Activated naive CD8-positive, alpha-beta T cell treated with anti-CD3 and anti-CD28 coated beads, Interleukin-2, amount 10 ng/mL, durations not matched to agents 7 days and 5 days (primary cell): ENCODE data around the gene ZNF831. TPM values are rescaled to one million over a fixed set of nuclear protein-coding genes. Genes with fewer than 3 reads are reported as not detected.
A peak's percentile ranks its signal among the peaks of the same experiment; 100 is the strongest.

Source experiments
- ATAC-seq: fragments of 150-1000 bp; cut with Tn5 transposase; one replicate; pipeline ENCODE4 v1.10.0; 2021; ENCODE audit warnings: low read depth, moderate library complexity
- POLR2A ChIA-PET: fragments of 350-600 bp; sonication (Branson Sonifier 250); formaldehyde crosslinking; loops from one replicate; lab custom pipeline; 2021; ENCODE audit warnings: antibody characterized with exemption; lab: Charles Lee
- DNase-seq: peaks from one replicate; pipeline ENCODE4 v3.0.0; 2021
- H3K27ac Mint-ChIP-seq: one replicate; pipeline ENCODE4 v1.8.0; 2022; ENCODE audit warnings: mild to moderate bottlenecking, mixed read lengths
- H3K27me3 Mint-ChIP-seq: one replicate; pipeline ENCODE4 v1.8.0; 2022; ENCODE audit warnings: mild to moderate bottlenecking, moderate library complexity, mixed read lengths
- H3K36me3 Mint-ChIP-seq: one replicate; pipeline ENCODE4 v1.8.0; 2021; ENCODE audit warnings: mild to moderate bottlenecking, mixed read lengths
- H3K4me1 Mint-ChIP-seq: one replicate; pipeline ENCODE4 v1.8.0; 2021; ENCODE audit warnings: mixed read lengths
- H3K4me3 Mint-ChIP-seq: one replicate; pipeline ENCODE4 v1.8.0; 2022; ENCODE audit warnings: mild to moderate bottlenecking, moderate library complexity, mixed read lengths
- H3K9me3 Mint-ChIP-seq: one replicate; pipeline ENCODE4 v1.8.0; 2021; ENCODE audit warnings: mixed read lengths
- total RNA-seq, 2 experiments: library from RNA; stranded (reverse); gene quantifications; one replicate each; pipeline ENCODE4 v1.2.3, GENCODE V29; 2021

ZNF831 gene
- total RNA-seq, 2 experiments from 2014 or later, result 15.9 to 16.3 TPM

GRCh38 chr20:59125836-59126235, 37.8 kb upstream of the ZNF831 start:
- peaks cover 32% of the 10 kb centered on the region for H3K4me1 Mint-ChIP-seq
- ATAC-seq, result no peak
- peaks cover 5% of the 10 kb centered on the region for H3K36me3 Mint-ChIP-seq
- peaks cover 2% of the 10 kb centered on the region for H3K9me3 Mint-ChIP-seq
- H3K27ac Mint-ChIP-seq, result no peak overlapping the region
- H3K27me3 Mint-ChIP-seq, result peaks cover 2% of the 10 kb centered on the region
- DNase-seq, result no peak
- H3K4me3 Mint-ChIP-seq, result no peak overlapping the region
- POLR2A ChIA-PET, result interaction anchor here (6.3 kb wide), 1 partner anchor 39 kb away, joined by 39 read pairs; the partner anchor contains the start of gene ZNF831

GRCh38 chr20:59127839-59128238, 35.8 kb upstream of the ZNF831 start:
- peaks cover 1% of the 10 kb centered on the region for H3K36me3 Mint-ChIP-seq
- peaks cover 2% of the 10 kb centered on the region for H3K27me3 Mint-ChIP-seq
- H3K27ac Mint-ChIP-seq, result no peak overlapping the region
- POLR2A ChIA-PET, result no interaction called here
- no peak overlapping the region for H3K4me3 Mint-ChIP-seq
- H3K9me3 Mint-ChIP-seq, result no peaks in the 10 kb centered on the region
- DNase-seq (no peak), ATAC-seq (no peak)
- H3K4me1 Mint-ChIP-seq, result peaks cover 16% of the 10 kb centered on the region

GRCh38 chr20:59131551-59132285, 31.9 kb upstream of the ZNF831 start:
- no peak for ATAC-seq
- H3K27me3 Mint-ChIP-seq, result no peaks in the 10 kb centered on the region
- POLR2A ChIA-PET, result no interaction called here
- no peak for DNase-seq
- H3K4me3 Mint-ChIP-seq, result no peak overlapping the region
- no peak overlapping the region for H3K27ac Mint-ChIP-seq
- H3K9me3 Mint-ChIP-seq, result no peaks in the 10 kb centered on the region
- H3K4me1 Mint-ChIP-seq, result peaks cover 7% of the 10 kb centered on the region
- H3K36me3 Mint-ChIP-seq, result peaks cover 1% of the 10 kb centered on the region

GRCh38 chr20:59134182-59134581, 29.4 kb upstream of the ZNF831 start:
- POLR2A ChIA-PET, result no interaction called here
- Mint-ChIP-seq H3K27ac (no peak overlapping the region), H3K9me3 (no peaks in the 10 kb centered on the region), H3K36me3 (no peaks in the 10 kb centered on the region), H3K4me3 (no peak overlapping the region), H3K27me3 (no peaks in the 10 kb centered on the region), H3K4me1 (no peaks in the 10 kb centered on the region)
- no peak for ATAC-seq
- DNase-seq, result no peak

GRCh38 chr20:59135093-59135492, 28.5 kb upstream of the ZNF831 start:
- no peaks in the 10 kb centered on the region for H3K4me1 Mint-ChIP-seq
- POLR2A ChIA-PET, result no interaction called here
- no peak for ATAC-seq
- no peak overlapping the region for H3K4me3 Mint-ChIP-seq
- no peaks in the 10 kb centered on the region for H3K36me3 Mint-ChIP-seq
- no peaks in the 10 kb centered on the region for H3K27me3 Mint-ChIP-seq
- no peak overlapping the region for H3K27ac Mint-ChIP-seq
- H3K9me3 Mint-ChIP-seq, result no peaks in the 10 kb centered on the region
- no peak for DNase-seq

- Mint-ChIP-seq H3K27ac (no peak overlapping the region), H3K9me3 (no peaks in the 10 kb centered on the region), H3K4me1 (peaks cover 1% of the 10 kb centered on the region), H3K4me3 (no peak overlapping the region), H3K36me3 (no peaks in the 10 kb centered on the region), H3K27me3 (no peaks in the 10 kb centered on the region)
- ATAC-seq (no peak), DNase-seq (no peak)
- POLR2A ChIA-PET, result interaction anchor here (1.3 kb wide), 1 partner anchor 14 kb away, joined by 3 read pairs; no protein-coding TSS in a partner anchor
Observed at GRCh38 chr20:59136027-59136426, 27.6 kb upstream of the ZNF831 start.

- Mint-ChIP-seq H3K4me3 (no peak overlapping the region), H3K27me3 (no peaks in the 10 kb centered on the region), H3K36me3 (no peaks in the 10 kb centered on the region), H3K9me3 (peaks cover 2% of the 10 kb centered on the region), H3K4me1 (peaks cover 1% of the 10 kb centered on the region), H3K27ac (no peak overlapping the region)
- ATAC-seq (no peak), DNase-seq (no peak)
- POLR2A ChIA-PET, result no interaction called here
Observed at GRCh38 chr20:59137532-59137931, 26.1 kb upstream of the ZNF831 start.

GRCh38 chr20:59138114-59138748, 25.4 kb upstream of the ZNF831 start:
- Mint-ChIP-seq H3K4me3 (no peak overlapping the region), H3K27ac (no peak overlapping the region), H3K9me3 (peaks cover 2% of the 10 kb centered on the region), H3K36me3 (no peaks in the 10 kb centered on the region), H3K27me3 (no peaks in the 10 kb centered on the region), H3K4me1 (peaks cover 1% of the 10 kb centered on the region)
- no peak for DNase-seq
- POLR2A ChIA-PET, result no interaction called here
- no peak for ATAC-seq

GRCh38 chr20:59139998-59140397, 23.6 kb upstream of the ZNF831 start:
- ATAC-seq (no peak), DNase-seq (no peak)
- Mint-ChIP-seq H3K4me3 (no peak overlapping the region), H3K27ac (no peak overlapping the region), H3K27me3 (no peaks in the 10 kb centered on the region), H3K36me3 (no peaks in the 10 kb centered on the region), H3K9me3 (peaks cover 2% of the 10 kb centered on the region), H3K4me1 (peaks cover 15% of the 10 kb centered on the region)
- POLR2A ChIA-PET, result no interaction called here

GRCh38 chr20:59141818-59142581, 21.6 kb upstream of the ZNF831 start:
- H3K4me3 Mint-ChIP-seq, result no peak overlapping the region
- no peak overlapping the region for H3K27ac Mint-ChIP-seq
- no peak for ATAC-seq

GRCh38 chr20:59143326-59143725, 20.3 kb upstream of the ZNF831 start:
- DNase-seq, result no peak
- no peaks in the 10 kb centered on the region for H3K36me3 Mint-ChIP-seq
- no peaks in the 10 kb centered on the region for H3K27me3 Mint-ChIP-seq
- H3K27ac Mint-ChIP-seq, result no peak overlapping the region
- POLR2A ChIA-PET, result no interaction called here
- H3K4me1 Mint-ChIP-seq, result peaks cover 46% of the 10 kb centered on the region
- ATAC-seq, result no peak
- peaks cover 2% of the 10 kb centered on the region for H3K9me3 Mint-ChIP-seq
- no peak overlapping the region for H3K4me3 Mint-ChIP-seq

More at GRCh38 chr20:59141818-59142581, 21.6 kb upstream of the ZNF831 start:
- Mint-ChIP-seq H3K36me3 (no peaks in the 10 kb centered on the region), H3K4me1 (peaks cover 34% of the 10 kb centered on the region), H3K27me3 (no peaks in the 10 kb centered on the region), H3K9me3 (peaks cover 2% of the 10 kb centered on the region)
- POLR2A ChIA-PET, result interaction anchor here (0.8 to 1.1 kb wide), 2 partner anchors 17 to 54 kb away, joined by 3 read pairs; no protein-coding TSS in a partner anchor
- DNase-seq, result no peak

GRCh38 chr20:59144179-59144830, 19.3 kb upstream of the ZNF831 start:
- H3K27ac Mint-ChIP-seq, result peak overlapping the region; percentile 80
- H3K27me3 Mint-ChIP-seq, result no peaks in the 10 kb centered on the region
- DNase-seq, result no peak
- no peaks in the 10 kb centered on the region for H3K36me3 Mint-ChIP-seq
- peaks cover 53% of the 10 kb centered on the region for H3K4me1 Mint-ChIP-seq
- peaks cover 2% of the 10 kb centered on the region for H3K9me3 Mint-ChIP-seq
- ATAC-seq, result peak; percentile 70
- POLR2A ChIA-PET, result no interaction called here
- H3K4me3 Mint-ChIP-seq, result peak overlapping the region; percentile 75

GRCh38 chr20:59144831-59145196, 18.8 kb upstream of the ZNF831 start:
- Mint-ChIP-seq H3K27ac (peak overlapping the region; percentile 80), H3K4me1 (peaks cover 59% of the 10 kb centered on the region), H3K36me3 (no peaks in the 10 kb centered on the region), H3K27me3 (no peaks in the 10 kb centered on the region), H3K9me3 (peaks cover 2% of the 10 kb centered on the region), H3K4me3 (peak overlapping the region; percentile 75)
- ATAC-seq (no peak), DNase-seq (no peak)
- POLR2A ChIA-PET, result interaction anchor here (2.6 kb wide), 1 partner anchor 15 kb away, joined by 14 read pairs; no protein-coding TSS in a partner anchor
